Stimulated activated naive B cell treated with anti-CD40 and anti-IgM and Interleukin-4, amounts not matched to agents 10 μg/mL and 1 μg/mL and 100 μg/mL, for 72 hours (primary cell): ENCODE data around the gene FAM9A.

Experiments used
- ATAC-seq, 2 donors: fragments of 150-1000 bp; cut with Tn5 transposase; replicated peaks; 2 replicates each; pipeline ENCODE4 v1.10.0; 2021; ENCODE audit warnings: moderate library complexity in 1 of 2
- DNase-seq: peaks from one replicate; pipeline ENCODE4 v3.0.0; 2021
- H3K27ac Mint-ChIP-seq: one replicate; pipeline ENCODE4 v1.8.0; 2022; ENCODE audit warnings: mild to moderate bottlenecking, mixed read lengths
- H3K27me3 Mint-ChIP-seq, 2 donors: one replicate each; pipeline ENCODE4 v1.8.0; 2022; ENCODE audit warnings: mixed read lengths in 2 of 2
- H3K36me3 Mint-ChIP-seq, 2 donors: one replicate each; pipeline ENCODE4 v1.8.0; 2022; ENCODE audit warnings: mixed read lengths in 2 of 2, mild to moderate bottlenecking in 1 of 2
- H3K4me1 Mint-ChIP-seq, 2 donors: one replicate each; pipeline ENCODE4 v1.8.0; 2022; ENCODE audit warnings: mixed read lengths in 2 of 2, mild to moderate bottlenecking in 1 of 2
- H3K4me3 Mint-ChIP-seq, 2 donors: one replicate each; pipeline ENCODE4 v1.8.0; 2022; ENCODE audit warnings: mild to moderate bottlenecking in 2 of 2, mixed read lengths in 2 of 2, moderate library complexity in 1 of 2
- H3K9me3 Mint-ChIP-seq, 2 donors: one replicate each; pipeline ENCODE4 v1.8.0; 2022; ENCODE audit warnings: mixed read lengths in 2 of 2, mild to moderate bottlenecking in 1 of 2

FAM9A gene

GRCh38 chrX:8801041-8801599 is at the start of gene FAM9A:
Gene FAM9A, minus strand, starts transcription at chrX:8801383. Its CDS starts 1,212 bp downstream, at chrX:8800171.
- Mint-ChIP-seq H3K4me3 (no peak within 1 kb of the TSS), H3K9me3 (peaks cover 0 to 5% of the 10 kb centered on the region in 2 donors), H3K36me3 (no peaks in the 10 kb centered on the region), H3K4me1 (no peaks in the 10 kb centered on the region), H3K27ac (no peak within 1 kb of the TSS), H3K27me3 (peaks cover 7 to 13% of the 10 kb centered on the region in 2 donors)
- DNase-seq (no peak), ATAC-seq (no peak)

- H3K9me3 Mint-ChIP-seq: no peaks in the 10 kb centered on the region
- no peaks in the 10 kb centered on the region for H3K36me3 Mint-ChIP-seq
- H3K4me3 Mint-ChIP-seq: no peak overlapping the region
- no peak for ATAC-seq
- H3K4me1 Mint-ChIP-seq: no peaks in the 10 kb centered on the region
- H3K27me3 Mint-ChIP-seq: peaks cover 26 to 29% of the 10 kb centered on the region in 2 donors
- no peak overlapping the region for H3K27ac Mint-ChIP-seq
- no peak for DNase-seq
Measured at GRCh38 chrX:8850478-8850877, 49.3 kb upstream of the FAM9A start.

GRCh38 chrX:8849945-8850344 is 48.8 kb upstream of the FAM9A start:
- no peak overlapping the region for H3K4me3 Mint-ChIP-seq
- no peak overlapping the region for H3K27ac Mint-ChIP-seq
- DNase-seq (no peak), ATAC-seq (peak in 1 of 2 donors; percentile 46)
- no peaks in the 10 kb centered on the region for H3K36me3 Mint-ChIP-seq
- no peaks in the 10 kb centered on the region for H3K9me3 Mint-ChIP-seq
- H3K4me1 Mint-ChIP-seq: no peaks in the 10 kb centered on the region
- H3K27me3 Mint-ChIP-seq: peaks cover 26 to 29% of the 10 kb centered on the region in 2 donors

GRCh38 chrX:8849458-8849857 is 48.3 kb upstream of the FAM9A start:
- Mint-ChIP-seq H3K4me1 (no peaks in the 10 kb centered on the region), H3K27ac (no peak overlapping the region), H3K4me3 (no peak overlapping the region), H3K36me3 (no peaks in the 10 kb centered on the region), H3K9me3 (no peaks in the 10 kb centered on the region), H3K27me3 (peaks cover 26 to 29% of the 10 kb centered on the region in 2 donors)
- ATAC-seq: no peak
- DNase-seq: no peak

- no peak for DNase-seq
- Mint-ChIP-seq H3K4me3 (no peak overlapping the region), H3K9me3 (no peaks in the 10 kb centered on the region), H3K27me3 (peaks cover 26 to 29% of the 10 kb centered on the region in 2 donors), H3K27ac (no peak overlapping the region), H3K36me3 (no peaks in the 10 kb centered on the region), H3K4me1 (no peaks in the 10 kb centered on the region)
- ATAC-seq: no peak
Measured at GRCh38 chrX:8848911-8849310, 47.7 kb upstream of the FAM9A start.

- H3K9me3 Mint-ChIP-seq: no peaks in the 10 kb centered on the region
- ATAC-seq: no peak
- H3K27ac Mint-ChIP-seq: no peak overlapping the region
- H3K36me3 Mint-ChIP-seq: no peaks in the 10 kb centered on the region
- DNase-seq: no peak
- H3K4me3 Mint-ChIP-seq: no peak overlapping the region
- H3K27me3 Mint-ChIP-seq: peaks cover 26 to 29% of the 10 kb centered on the region in 2 donors
- peaks cover 0 to under 1% of the 10 kb centered on the region in 2 donors for H3K4me1 Mint-ChIP-seq
Measured at GRCh38 chrX:8848441-8848840, 47.3 kb upstream of the FAM9A start.

GRCh38 chrX:8847360-8847759 is 46.2 kb upstream of the FAM9A start:
- H3K36me3 Mint-ChIP-seq: no peaks in the 10 kb centered on the region
- DNase-seq: no peak

GRCh38 chrX:8846266-8846665 is 45.1 kb upstream of the FAM9A start:
- no peaks in the 10 kb centered on the region for H3K36me3 Mint-ChIP-seq

More at GRCh38 chrX:8847360-8847759, 46.2 kb upstream of the FAM9A start:
- no peak overlapping the region for H3K4me3 Mint-ChIP-seq
- no peak overlapping the region for H3K27ac Mint-ChIP-seq
- ATAC-seq: no peak
- H3K9me3 Mint-ChIP-seq: no peaks in the 10 kb centered on the region
- peaks cover 18 to 20% of the 10 kb centered on the region in 2 donors for H3K27me3 Mint-ChIP-seq
- peaks cover 0 to 1% of the 10 kb centered on the region in 2 donors for H3K4me1 Mint-ChIP-seq

GRCh38 chrX:8845469-8845868 is 44.3 kb upstream of the FAM9A start:
- no peaks in the 10 kb centered on the region for H3K36me3 Mint-ChIP-seq
- ATAC-seq: no peak
- H3K9me3 Mint-ChIP-seq: no peaks in the 10 kb centered on the region
- H3K4me1 Mint-ChIP-seq: peaks cover 0 to 1% of the 10 kb centered on the region in 2 donors
- H3K27ac Mint-ChIP-seq: no peak overlapping the region
- peaks cover 11 to 12% of the 10 kb centered on the region in 2 donors for H3K27me3 Mint-ChIP-seq
- DNase-seq: no peak
- no peak overlapping the region for H3K4me3 Mint-ChIP-seq

More at GRCh38 chrX:8846266-8846665, 45.1 kb upstream of the FAM9A start:
- no peak overlapping the region for H3K27ac Mint-ChIP-seq
- ATAC-seq (no peak), DNase-seq (no peak)
- no peak overlapping the region for H3K4me3 Mint-ChIP-seq
- peaks cover 0 to 1% of the 10 kb centered on the region in 2 donors for H3K4me1 Mint-ChIP-seq
- H3K9me3 Mint-ChIP-seq: no peaks in the 10 kb centered on the region
- peaks cover 13 to 15% of the 10 kb centered on the region in 2 donors for H3K27me3 Mint-ChIP-seq

- Mint-ChIP-seq H3K4me1 (peaks cover 0 to 1% of the 10 kb centered on the region in 2 donors), H3K27me3 (peaks cover 7 to 8% of the 10 kb centered on the region in 2 donors), H3K27ac (no peak overlapping the region), H3K36me3 (no peaks in the 10 kb centered on the region), H3K4me3 (no peak overlapping the region), H3K9me3 (no peaks in the 10 kb centered on the region)
- DNase-seq: no peak
- no peak for ATAC-seq
Measured at GRCh38 chrX:8845060-8845459, 43.9 kb upstream of the FAM9A start.

GRCh38 chrX:8844157-8844556 is 43.0 kb upstream of the FAM9A start:
- DNase-seq: no peak
- Mint-ChIP-seq H3K27ac (no peak overlapping the region), H3K4me1 (peaks cover 0 to 1% of the 10 kb centered on the region in 2 donors), H3K9me3 (no peaks in the 10 kb centered on the region), H3K27me3 (peaks cover 5 to 7% of the 10 kb centered on the region in 2 donors), H3K4me3 (no peak overlapping the region), H3K36me3 (no peaks in the 10 kb centered on the region)
- ATAC-seq: no peak

GRCh38 chrX:8841911-8842310 is 40.7 kb upstream of the FAM9A start:
- Mint-ChIP-seq H3K4me3 (no peak overlapping the region), H3K27me3 (peaks cover 8 to 16% of the 10 kb centered on the region in 2 donors), H3K4me1 (peaks cover 0 to 1% of the 10 kb centered on the region in 2 donors)

GRCh38 chrX:8834392-8834791 is 33.2 kb upstream of the FAM9A start:
- H3K4me3 Mint-ChIP-seq: no peak overlapping the region
- H3K4me1 Mint-ChIP-seq: no peaks in the 10 kb centered on the region
- H3K27me3 Mint-ChIP-seq: peaks cover 23 to 32% of the 10 kb centered on the region in 2 donors
- H3K9me3 Mint-ChIP-seq: no peaks in the 10 kb centered on the region
- H3K36me3 Mint-ChIP-seq: no peaks in the 10 kb centered on the region
- ATAC-seq (no peak), DNase-seq (no peak)
- H3K27ac Mint-ChIP-seq: no peak overlapping the region

More at GRCh38 chrX:8841911-8842310, 40.7 kb upstream of the FAM9A start:
- Mint-ChIP-seq H3K36me3 (no peaks in the 10 kb centered on the region), H3K9me3 (no peaks in the 10 kb centered on the region), H3K27ac (no peak overlapping the region)
- no peak for DNase-seq
- ATAC-seq: no peak

GRCh38 chrX:8832582-8833378 is 31.6 kb upstream of the FAM9A start:
- Mint-ChIP-seq H3K27me3 (peaks cover 20 to 36% of the 10 kb centered on the region in 2 donors), H3K36me3 (no peaks in the 10 kb centered on the region), H3K9me3 (no peaks in the 10 kb centered on the region), H3K27ac (no peak overlapping the region), H3K4me1 (no peaks in the 10 kb centered on the region), H3K4me3 (no peak overlapping the region)
- DNase-seq (no peak), ATAC-seq (no peak)

GRCh38 chrX:8823698-8824097 is 22.5 kb upstream of the FAM9A start:
- Mint-ChIP-seq H3K27ac (no peak overlapping the region), H3K4me3 (no peak overlapping the region), H3K4me1 (no peaks in the 10 kb centered on the region), H3K27me3 (peaks cover 21 to 26% of the 10 kb centered on the region in 2 donors), H3K9me3 (no peaks in the 10 kb centered on the region), H3K36me3 (no peaks in the 10 kb centered on the region)
- DNase-seq (no peak), ATAC-seq (no peak)
